GM18951 (cell line): Measurements from ENCODE around the gene GJC1.

Experiments
- POLR2A ChIP-seq: IDR thresholded peaks from 4 replicates; pipeline ENCODE4 v1.6.1; 2011; ENCODE audit warnings: mild to moderate bottlenecking; ENCODE audit not compliant: insufficient read length, insufficient read depth; ENCODE audit errors: extremely low read depth
- in situ Hi-C: fragments of 300-500 bp; cut with MboI; formaldehyde crosslinking; loops from one replicate; pipeline ENCODE4 v1.12.0; 2022; ENCODE audit warnings: low sequenced_read_pairs, mixed read lengths, inconsistent platforms; ENCODE audit not compliant: unreplicated experiment

GJC1 gene

DNA sequence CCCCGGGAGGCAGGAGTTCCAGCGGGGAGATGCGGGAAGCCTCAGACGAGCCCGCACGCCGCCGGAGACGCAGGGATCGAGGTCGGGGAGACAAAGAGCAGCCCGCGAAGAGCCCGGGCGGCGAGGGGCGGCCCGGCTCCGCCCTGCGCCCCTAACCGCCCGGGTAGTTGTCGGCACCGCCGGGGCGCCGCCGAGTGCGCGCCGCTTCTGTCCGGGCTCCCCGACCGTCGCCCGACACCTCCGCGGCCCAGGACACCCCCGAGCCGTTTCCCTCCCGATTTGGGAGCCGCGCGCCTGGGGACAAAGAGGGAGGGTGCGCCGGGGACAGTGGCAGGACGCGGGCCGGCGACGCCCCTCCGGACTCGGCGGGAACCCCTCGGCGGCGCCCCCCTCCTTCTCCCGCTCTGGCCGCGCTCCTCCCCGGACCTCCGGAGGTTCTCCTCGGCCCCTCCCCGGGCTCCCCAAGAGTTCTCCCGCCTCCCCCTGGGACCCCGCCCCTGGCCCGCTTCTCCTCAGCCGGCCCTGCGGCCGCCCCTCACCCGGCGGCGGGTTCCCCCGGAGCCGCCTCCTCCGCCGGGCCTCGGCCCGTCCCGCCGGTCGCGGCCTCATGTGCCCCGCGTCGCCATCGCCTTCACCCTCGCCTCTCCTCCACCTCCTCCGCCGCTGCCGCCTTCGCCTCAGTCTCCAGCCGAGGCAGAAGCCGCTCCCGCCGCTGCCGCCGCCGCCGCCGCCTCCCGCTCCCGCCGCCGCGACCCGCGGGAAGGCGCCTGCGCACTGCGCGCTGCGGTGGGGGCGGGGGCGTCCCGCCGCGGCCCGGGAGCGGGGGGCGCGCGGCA lies at the start of gene GJC1:
Gene GJC1, minus strand, starts transcription at position 765 of the 836 bp plus-strand sequence. CDS start 24,470 bp downstream, outside the sequence.
- TF ChIP-seq POLR2A, result peak; percentile 52
- in situ Hi-C loops, result no loop called here

DNA sequence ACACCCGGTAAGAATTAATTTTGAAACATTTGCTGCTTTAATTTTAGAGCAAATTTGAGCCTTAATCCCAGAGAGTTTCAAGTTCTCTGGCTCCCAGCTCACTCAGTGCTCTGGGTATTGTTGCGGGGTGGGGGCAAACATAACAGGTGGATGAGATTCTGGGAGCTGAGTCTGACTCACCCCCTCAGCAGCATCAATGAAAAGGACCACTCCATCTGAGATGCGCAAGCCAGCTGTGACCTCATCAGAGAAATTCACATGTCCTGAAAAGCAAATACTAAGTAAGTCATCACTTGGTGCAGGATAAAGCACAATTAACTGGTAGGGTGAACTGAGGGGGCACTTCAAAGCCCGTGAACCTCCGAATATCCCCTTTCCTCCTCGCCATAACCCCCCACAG lies 49.3 kb upstream of the GJC1 start:
- in situ Hi-C loops, result no loop called here
- TF ChIP-seq POLR2A, result no peak

DNA sequence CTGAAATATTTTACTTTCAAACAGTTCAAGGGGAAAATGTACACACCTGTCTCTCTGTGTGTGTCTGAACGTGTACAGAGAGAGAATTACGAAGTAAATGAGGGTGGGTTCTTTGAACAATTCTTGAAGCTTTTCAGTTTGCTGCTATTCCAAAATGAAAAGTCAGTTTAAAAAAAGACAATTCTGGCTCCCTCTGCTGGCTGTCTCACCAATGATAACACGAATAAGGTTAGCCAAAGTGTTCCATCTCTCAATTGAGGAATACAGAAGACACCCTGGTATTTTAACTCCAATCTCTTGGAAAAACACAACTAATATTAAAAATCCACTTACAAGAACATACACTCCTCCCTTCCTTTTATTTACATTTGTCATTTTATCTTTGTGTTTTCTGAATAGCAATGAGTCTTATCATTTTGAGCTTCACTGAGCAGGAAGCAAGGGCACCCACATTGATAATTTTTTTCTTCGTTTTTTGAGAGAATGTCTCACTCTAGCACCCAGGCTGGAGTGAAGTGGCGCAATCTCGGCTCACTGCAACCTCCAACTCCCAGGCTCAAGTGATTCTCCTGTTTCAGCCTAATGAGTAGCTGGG lies 48.6 kb upstream of the GJC1 start:
- TF ChIP-seq POLR2A, result no peak
- in situ Hi-C loops, result no loop called here

DNA sequence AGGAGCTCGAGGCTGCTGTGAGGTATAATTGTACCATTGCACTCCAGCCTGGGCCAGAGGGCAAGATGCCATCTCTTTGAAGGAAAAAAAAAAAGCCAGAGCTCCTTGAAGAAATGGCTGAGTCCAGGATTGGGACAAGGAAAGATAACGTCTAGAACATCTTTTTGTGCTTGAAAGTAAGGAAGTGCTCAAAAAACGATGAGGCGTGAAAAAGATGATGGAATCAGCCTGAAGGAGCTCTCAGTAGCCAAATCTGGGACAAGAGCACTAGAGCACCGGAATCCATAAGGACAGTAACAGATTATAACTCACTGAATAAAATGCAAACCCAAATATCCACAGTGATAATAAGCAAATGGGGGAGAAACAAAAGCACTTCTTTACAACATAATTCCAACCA lies 47.0 kb upstream of the GJC1 start:
- no peak for TF ChIP-seq POLR2A

DNA sequence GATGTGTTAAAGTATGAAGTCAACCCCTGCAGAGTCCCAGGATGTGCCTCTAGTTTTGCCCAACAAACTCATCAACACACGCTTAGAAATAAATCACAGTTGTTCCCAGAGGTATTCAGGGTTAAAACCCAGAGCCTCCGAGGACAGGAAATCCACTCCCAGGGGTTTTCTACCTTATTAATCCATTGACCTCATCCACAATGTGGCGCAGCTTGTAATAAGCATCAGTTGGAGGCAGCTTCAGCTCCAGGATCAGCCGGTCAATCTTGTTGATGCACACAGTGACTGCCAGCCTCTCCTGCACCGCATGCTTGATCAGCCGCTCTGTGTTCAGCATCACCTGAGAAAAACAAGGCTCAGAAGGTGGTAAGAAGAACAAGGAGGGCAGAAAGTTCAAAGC lies 45.7 kb upstream of the GJC1 start:
- in situ Hi-C loops, result no loop called here

More for the DNA sequence above, 47.0 kb upstream of the GJC1 start:
- in situ Hi-C loops, result no loop called here

DNA sequence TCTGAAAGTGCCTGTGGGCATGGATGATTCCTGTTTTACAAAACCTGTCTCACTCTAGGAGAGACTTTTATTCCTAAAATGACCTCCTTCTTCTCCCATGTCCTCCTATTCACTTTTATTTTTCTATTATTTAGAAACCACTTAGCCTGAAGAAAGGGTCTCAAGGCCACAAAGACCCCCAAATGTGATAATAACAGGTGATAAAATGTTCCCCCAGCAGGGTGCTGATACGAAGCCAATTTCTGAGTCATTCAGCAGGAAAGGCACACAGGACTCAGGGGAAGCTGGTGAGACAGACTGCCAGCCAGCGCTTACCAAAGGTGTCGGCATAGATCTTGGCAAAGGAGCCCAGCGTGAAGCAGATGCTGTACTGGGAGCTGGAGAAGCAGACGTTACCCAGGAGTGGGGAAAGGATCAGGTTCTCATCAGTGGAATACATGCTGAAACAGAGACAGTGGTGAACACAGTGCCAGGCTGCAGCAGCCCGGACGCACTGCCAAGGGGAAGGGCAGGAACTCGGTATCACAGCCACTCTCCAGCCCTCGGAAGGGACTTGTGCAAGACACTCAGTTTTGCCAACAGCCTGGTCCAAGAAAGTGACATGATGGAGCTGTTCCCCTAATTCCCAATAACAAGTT lies 42.2 kb upstream of the GJC1 start:
- no peak for TF ChIP-seq POLR2A
- in situ Hi-C loops, result no loop called here

More for the DNA sequence above, 45.7 kb upstream of the GJC1 start:
- TF ChIP-seq POLR2A, result no peak

DNA sequence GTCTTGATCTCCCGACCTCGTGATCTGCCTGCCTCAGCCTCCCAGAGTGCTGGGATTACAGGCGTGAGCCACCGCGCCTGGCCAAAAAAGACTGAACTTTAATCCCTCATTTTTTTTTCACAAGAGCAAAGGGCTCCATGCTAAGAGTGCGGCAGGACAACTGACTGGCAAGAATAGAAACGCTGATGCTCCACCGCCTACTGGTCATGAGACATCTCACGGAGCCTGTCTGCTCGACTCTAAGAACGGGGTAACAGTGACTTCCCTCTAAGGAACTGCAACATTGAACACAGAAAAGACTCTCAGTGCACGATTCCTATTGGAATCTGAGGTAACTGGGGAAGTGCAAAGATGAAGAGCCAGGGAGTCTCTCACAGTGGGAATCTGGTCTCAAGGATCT lies 41.5 kb upstream of the GJC1 start:
- in situ Hi-C loops, result no loop called here

DNA sequence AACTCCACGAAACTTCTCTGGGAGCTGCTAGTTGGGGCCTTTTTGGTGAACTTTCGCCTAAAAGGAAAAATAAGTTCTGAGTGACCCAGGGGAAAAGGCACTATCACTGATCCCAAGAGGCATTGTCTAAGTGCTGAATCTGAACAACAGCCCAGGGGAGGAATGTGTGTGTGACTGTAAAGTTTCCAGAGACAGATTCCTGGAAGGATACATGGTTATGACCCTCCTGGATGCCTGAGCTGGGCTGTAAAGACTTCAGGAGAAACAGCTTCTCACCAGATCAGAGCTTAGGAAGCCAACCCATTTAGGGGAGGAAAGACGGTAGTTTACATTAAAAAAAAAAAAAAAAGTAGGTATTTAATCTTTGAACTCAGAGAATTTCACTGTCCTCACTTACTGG lies 37.8 kb upstream of the GJC1 start:
- in situ Hi-C loops, result no loop called here

More for the DNA sequence above, 41.5 kb upstream of the GJC1 start:
- no peak for TF ChIP-seq POLR2A

DNA sequence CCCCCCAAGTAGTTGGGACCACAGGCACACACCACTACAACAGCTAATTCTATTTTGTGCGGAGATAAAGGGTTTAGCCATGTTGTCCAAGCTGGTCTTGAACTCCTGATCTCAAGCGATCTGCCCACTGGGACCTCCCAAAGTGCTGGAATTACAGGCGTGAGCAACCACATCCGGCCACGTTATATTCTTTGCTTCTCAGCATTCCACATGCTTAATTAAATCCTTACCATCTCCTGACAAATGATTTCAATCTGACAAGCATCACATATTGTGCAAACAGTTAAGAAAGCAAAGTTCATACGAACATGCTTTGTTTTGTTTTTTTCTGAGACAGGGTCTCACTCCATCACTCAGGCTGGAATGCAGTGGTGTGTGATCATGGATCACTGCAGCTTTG lies 35.8 kb upstream of the GJC1 start:
- no peak for TF ChIP-seq POLR2A
- in situ Hi-C loops, result no loop called here

More for the DNA sequence above, 37.8 kb upstream of the GJC1 start:
- TF ChIP-seq POLR2A, result no peak

DNA sequence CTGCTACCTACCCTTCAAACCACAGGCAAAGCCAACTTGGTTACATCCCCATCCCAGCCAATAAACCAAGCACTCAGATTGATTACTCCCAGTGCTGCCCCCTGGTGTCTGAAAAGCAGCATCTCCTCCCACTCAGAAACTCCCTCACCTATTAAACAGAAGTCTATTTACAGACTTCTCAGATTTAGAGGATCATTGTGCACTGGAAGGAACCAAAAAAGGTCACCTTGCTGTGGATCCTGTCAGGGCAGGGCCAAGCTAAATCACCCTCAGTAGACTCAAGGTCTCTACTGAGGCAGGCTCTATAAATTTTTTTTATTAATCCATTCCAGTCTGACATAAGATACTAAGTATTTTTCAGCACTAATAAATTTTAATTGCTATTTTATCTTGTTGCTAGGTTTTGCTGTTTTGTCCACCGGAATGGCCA lies 35.2 kb upstream of the GJC1 start:
- in situ Hi-C loops, result no loop called here
- no peak for TF ChIP-seq POLR2A

DNA sequence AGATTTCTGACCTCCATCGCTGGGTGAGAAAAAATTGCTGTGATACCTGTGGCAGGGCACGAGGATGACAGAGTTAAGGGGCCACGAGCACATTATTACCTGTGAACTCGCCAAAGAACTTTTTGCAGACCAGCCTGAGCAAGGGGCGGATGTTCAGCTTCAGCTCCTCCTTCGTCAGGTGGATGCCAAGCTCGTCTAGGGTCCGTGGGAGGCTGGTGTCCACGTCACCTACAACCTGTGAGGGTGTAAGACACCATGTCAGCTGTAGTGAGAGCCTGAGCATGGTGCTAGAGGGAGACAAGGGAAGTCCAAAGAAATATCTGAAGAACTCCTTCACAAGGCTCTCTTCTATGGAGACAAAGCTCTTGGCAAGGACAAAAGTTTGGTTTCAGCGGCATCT lies 34.7 kb upstream of the GJC1 start:
- in situ Hi-C loops, result loop anchor here (5.0 kb wide), 1 partner anchor 93 kb away; no protein-coding TSS in a partner anchor
- no peak for TF ChIP-seq POLR2A

DNA sequence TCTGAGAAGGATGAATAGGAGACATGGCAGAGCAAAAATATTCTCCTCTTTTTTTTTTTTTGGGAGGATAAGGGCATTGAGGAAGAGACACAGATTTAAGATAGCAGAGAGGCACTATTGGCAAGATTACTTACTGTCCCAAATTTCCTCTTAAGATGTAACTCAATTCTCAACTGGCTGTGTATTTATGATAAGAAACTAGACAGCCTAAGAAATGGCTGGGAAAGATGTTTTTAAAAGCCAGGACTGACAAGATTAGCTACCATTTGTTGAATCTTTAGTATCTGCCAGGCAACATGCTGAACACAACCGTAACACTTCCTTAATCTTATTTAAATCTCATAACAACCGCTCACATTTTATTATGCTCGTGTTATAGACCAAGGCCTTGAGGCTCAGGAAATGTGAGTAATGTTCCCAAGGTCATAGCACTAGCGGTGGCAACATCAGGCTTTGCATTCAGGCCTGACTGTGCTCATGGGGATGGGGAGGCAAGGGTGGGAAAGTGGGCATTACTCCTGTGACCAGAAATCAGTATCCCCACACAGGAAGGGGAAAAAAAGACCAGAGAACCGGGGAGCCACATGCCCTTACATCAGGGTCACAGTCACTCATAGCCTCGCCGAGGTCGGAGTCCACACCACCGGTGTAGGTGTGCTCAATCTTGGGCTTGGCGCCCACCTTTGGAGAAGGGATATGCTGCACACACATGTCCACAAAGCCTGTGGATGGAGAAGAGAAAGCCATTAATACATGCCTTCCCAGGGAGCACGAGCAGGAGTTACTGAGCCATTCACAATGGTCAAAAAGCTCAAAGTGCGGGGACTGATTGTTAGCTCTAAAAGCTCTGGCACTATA lies 33.2 kb upstream of the GJC1 start:
- in situ Hi-C loops, result loop anchor here (5.0 kb wide), 1 partner anchor 91 kb away; no protein-coding TSS in a partner anchor
- no peak for TF ChIP-seq POLR2A
